HepG2 (cell line): ENCODE data around the gene RAB6A. TPM values are rescaled to one million over a fixed set of nuclear protein-coding genes. Genes with fewer than 3 reads are reported as not detected.

ENCODE experiments used
- ATAC-seq: fragments of 200-7000 bp; cut with Tn5 transposase; 3 replicates; pipeline ENCODE4 v1.9.1; 2020; ENCODE audit warnings: mild to moderate bottlenecking, moderate library complexity
- BruUV-seq: library from RNA; stranded (reverse); fragments of 400-500 nt; replicated peaks from 2 replicates; lab custom pipeline; 2021; lab: Mats Ljungman, UMichigan
- CTCF ChIA-PET: fragments of 300-600 bp; formaldehyde crosslinking; extraction: SDS; loops from one replicate; lab custom pipeline; 2021; ENCODE audit warnings: low total read pairs, inconsistent platforms, low intra/inter-chr PET ratio; lab: Yijun Ruan, JAX
- POLR2A ChIA-PET: fragments of 350-600 bp; sonication (Branson Sonifier 250); formaldehyde crosslinking; loops from one replicate; lab custom pipeline; 2020; ENCODE audit warnings: antibody characterized with exemption, inconsistent platforms; lab: Yijun Ruan, JAX
- DNase-seq: peaks from one replicate; pipeline ENCODE4 v3.0.0-alpha.2; 2015; ENCODE audit warnings: low spot score
- FAIRE-seq: peaks from 3 replicates; lab custom pipeline; 2011; peaks lifted over from hg19 to GRCh38; lab: Jason Lieb, UNC
- H2AFZ ChIP-seq: one replicate; pipeline ENCODE4 v1.6.1; 2011; ENCODE audit warnings: low read length, inconsistent platforms
- H3K27ac ChIP-seq: fragments of 300-600 bp; 3 replicates; pipeline ENCODE4 v1.8.0; 2011; ENCODE audit warnings: mixed run types, mild to moderate bottlenecking, mixed read lengths, low read length, inconsistent platforms; ENCODE audit not compliant: insufficient read depth; ENCODE audit errors: extremely low read length
- H3K27me3 ChIP-seq, 2 experiments: fragments of 200-600 bp in 1 of 2; 2 replicates in 1 of 2; 3 replicates in 1 of 2; pipeline versions ENCODE4 v1.6.0 to v1.8.0; 2011; ENCODE audit warnings: low read length in 2 of 2, mild to moderate bottlenecking in 2 of 2, moderate library complexity in 2 of 2, inconsistent platforms in 1 of 2; ENCODE audit not compliant: insufficient read depth in 2 of 2, control insufficient read depth in 1 of 2
- H3K36me3 ChIP-seq, 2 experiments: fragments of 200-600 bp in 1 of 2; replicated peaks in 1 of 2; 2 replicates in 1 of 2; 3 replicates in 1 of 2; pipeline versions ENCODE4 v1.5.1 to v1.8.0; 2011; ENCODE audit warnings: low read length in 2 of 2, inconsistent platforms in 1 of 2; ENCODE audit not compliant: insufficient read depth in 2 of 2, control insufficient read depth in 1 of 2
- H3K4me1 ChIP-seq: 2 replicates; pipeline ENCODE4 v1.5.1; 2012; ENCODE audit warnings: low read length, inconsistent platforms; ENCODE audit not compliant: insufficient read depth
- H3K4me2 ChIP-seq: 2 replicates; pipeline ENCODE4 v1.6.0; 2011; ENCODE audit warnings: low read depth, low read length, inconsistent platforms
- H3K4me3 ChIP-seq, 3 experiments: fragments of 200-600 bp in 1 of 3; sonication (generic), shearing (Covaris generic) in 1 of 3; replicated peaks in 1 of 3; 2 replicates each; pipeline ENCODE4 v1.5.1; 2011 to 2016; ENCODE audit warnings: low read length in 3 of 3, inconsistent platforms in 2 of 3, low read depth in 2 of 3, mild to moderate bottlenecking in 2 of 3, control low read depth in 1 of 3, mixed read lengths in 1 of 3; ENCODE audit not compliant: insufficient read depth in 1 of 3
- H3K79me2 ChIP-seq: one replicate; pipeline ENCODE4 v1.6.1; 2011; ENCODE audit warnings: low read length, inconsistent platforms; ENCODE audit not compliant: insufficient read depth
- H3K9ac ChIP-seq: 2 replicates; pipeline ENCODE4 v1.6.0; 2011; ENCODE audit warnings: mild to moderate bottlenecking, low read depth, low read length, inconsistent platforms; ENCODE audit not compliant: insufficient read depth
- H3K9me3 ChIP-seq: 2 replicates; pipeline ENCODE4 v1.5.1; 2012; ENCODE audit warnings: mild to moderate bottlenecking, low read length
- H4K20me1 ChIP-seq: 2 replicates; pipeline ENCODE4 v1.6.0; 2011; ENCODE audit warnings: inconsistent platforms, mild to moderate bottlenecking, low read length, moderate library complexity; ENCODE audit not compliant: insufficient read depth
- ATF3 ChIP-seq: sonication (generic); formaldehyde crosslinking; IDR thresholded peaks from 2 replicates; pipeline ENCODE4 v1.4.0; 2020; ENCODE audit warnings: missing genetic modification reagents
- GATAD2A ChIP-seq: IDR thresholded peaks from 2 replicates; pipeline ENCODE4 v1.6.1; 2016
- KMT2B ChIP-seq: IDR thresholded peaks from 2 replicates; pipeline ENCODE4 v1.6.1; 2016; ENCODE audit warnings: missing genetic modification reagents, missing compliant biosample characterization
- MEF2D ChIP-seq: sonication (generic); formaldehyde crosslinking; IDR thresholded peaks from 2 replicates; pipeline ENCODE4 v1.5.1; 2020; ENCODE audit warnings: mild to moderate bottlenecking, missing genetic modification reagents
- SALL1 ChIP-seq: sonication (generic); formaldehyde crosslinking; IDR thresholded peaks from 2 replicates; pipeline ENCODE4 v1.8.0; 2022; ENCODE audit warnings: mild to moderate bottlenecking, missing genetic modification reagents
- SOX5 ChIP-seq: IDR thresholded peaks from 2 replicates; pipeline ENCODE4 v1.6.1; 2016; ENCODE audit warnings: borderline replicate concordance
- ZBTB33 ChIP-seq: sonication (generic); formaldehyde crosslinking; IDR thresholded peaks from 2 replicates; pipeline ENCODE4 v1.4.0; 2020; ENCODE audit warnings: missing genetic modification reagents
- ZBTB39 ChIP-seq: sonication (generic); formaldehyde crosslinking; IDR thresholded peaks from 2 replicates; pipeline ENCODE4 v1.5.0; 2020; ENCODE audit warnings: missing genetic modification reagents
- ZFP82 ChIP-seq: sonication (generic); formaldehyde crosslinking; IDR thresholded peaks from 2 replicates; pipeline ENCODE4 v1.5.1; 2020; ENCODE audit warnings: mild to moderate bottlenecking, missing genetic modification reagents, borderline replicate concordance
- ZFX ChIP-seq: sonication (generic); formaldehyde crosslinking; IDR thresholded peaks from 2 replicates; pipeline ENCODE4 v1.4.0; 2020; ENCODE audit warnings: mild to moderate bottlenecking, low read depth, missing genetic modification reagents, moderate library complexity
- ZNF17 ChIP-seq: sonication (generic); formaldehyde crosslinking; IDR thresholded peaks from 2 replicates; pipeline ENCODE4 v1.5.0; 2020; ENCODE audit warnings: mild to moderate bottlenecking, missing genetic modification reagents
- ZNF292 ChIP-seq: sonication (generic); formaldehyde crosslinking; IDR thresholded peaks from 2 replicates; pipeline ENCODE4 v1.8.1; 2022; ENCODE audit warnings: mild to moderate bottlenecking, low read depth, missing genetic modification reagents, borderline replicate concordance
- ZNF362 ChIP-seq: sonication (generic); formaldehyde crosslinking; IDR thresholded peaks from 2 replicates; pipeline ENCODE4 v1.4.0; 2020; ENCODE audit warnings: missing genetic modification reagents, mild to moderate bottlenecking, borderline replicate concordance
- ZNF629 ChIP-seq: sonication (generic); formaldehyde crosslinking; conservative IDR thresholded peaks from 2 replicates; pipeline ENCODE4 v1.5.0; 2020; ENCODE audit warnings: missing genetic modification reagents
- ZNF770 ChIP-seq: sonication (generic); formaldehyde crosslinking; IDR thresholded peaks from 2 replicates; pipeline ENCODE4 v1.5.0; 2020; ENCODE audit warnings: mild to moderate bottlenecking, missing genetic modification reagents
- WGBS: methylation state at CpG from one replicate; pipeline ENCODE4 v1.1.6; 2017; ENCODE audit warnings: low lambda C conversion rate; 5-methylcytosine and 5-hydroxymethylcytosine counted together
- in situ Hi-C: cut with HindIII; loops from 2 replicates; pipeline ENCODE4 v1.10.0; 2017; ENCODE audit warnings: low pct_unique_long_range_greater_than_20kb; ENCODE audit not compliant: extremely low pct_ligation_motif_present
- intact Hi-C: fragments of 100-400 bp; cut with micrococcal nuclease; formaldehyde crosslinking; loops from one replicate; pipeline ENCODE4 v1.10.0; 2022; ENCODE audit not compliant: unreplicated experiment
- polyA plus RNA-seq, 8 experiments: library from polyadenylated mRNA; depleted of rRNA in 3 of 8; stranded (reverse) in 7 of 8; unstranded in 1 of 8; fragments of >200 nt; fragmentation: Illumina TruSeq in 4 of 8; extraction: Trizol in 4 of 8; gene quantifications; 2 replicates each; pipeline versions ENCODE4 v1.2.1 to v1.2.3, GENCODE V29; 2011 to 2016; ENCODE audit warnings: low read depth in 4 of 8, missing spikeins in 1 of 8, mixed read lengths in 1 of 8; ENCODE audit not compliant: insufficient read depth in 1 of 8
- total RNA-seq, 5 experiments: library from RNA; depleted of rRNA; stranded (reverse); fragments of >200 nt; fragmentation: Illumina TruSeq; extraction: Trizol; gene quantifications; 2 replicates each; pipeline ENCODE4 v1.2.3, GENCODE V29; 2016; ENCODE audit warnings: low read depth in 1 of 5

Gene RAB6A
- total and polyA plus RNA-seq, 2 of the 13 experiments (the other 11 are each of a cell fraction or from before 2014, with no cell fraction given), result 74.3 to 121 TPM

GRCh38 chr11:73750228-73750627, 10.6 kb downstream of the RAB6A start:
- Histone ChIP-seq H3K4me1 (peaks cover 95% of the 10 kb centered on the region), H2AFZ (no peak overlapping the region), H3K4me2 (no peak overlapping the region; the same call in 1 of the 2 replicates), H4K20me1 (peaks cover 22% of the 10 kb centered on the region), H3K4me3 (no peak overlapping the region), H3K27me3 (no peaks in the 10 kb centered on the region), H3K36me3 (peaks cover 0 to 6% of the 10 kb centered on the region in 2 experiments; a peak in 2 of 5 replicates), H3K9me3 (no peaks in the 10 kb centered on the region), H3K79me2 (peaks cover 97% of the 10 kb centered on the region), H3K27ac (peak overlapping the region; percentile 81), H3K9ac (peak overlapping the region; percentile 36; the same call in 1 of the 2 replicates)
- ChIA-PET CTCF (no interaction called here), POLR2A (interaction anchor here (1.1 to 2.9 kb wide), 3 partner anchors 10 to 30 kb away, joined by 3 to 16 read pairs (median 10); partner anchors contain the start of gene RAB6A)
- peak; percentile 42 for DNase-seq
- 38% methylated on average over 5 of the region's 5 CpGs for WGBS
- no peak for ATAC-seq
- peak; percentile 43 for FAIRE-seq
- no TSS peak for BruUV-seq
- in situ Hi-C loops, result no loop called here
- intact Hi-C loops, result no loop called here
- TF ChIP-seq GATAD2A (CRISPR knock-in tag) (peak; percentile 10; the same call in 1 of the 2 replicates), ZFP82 (CRISPR knock-in tag) (no peak), ZNF292 (peak; percentile 32; the same call in 1 of the 2 replicates), MEF2D (CRISPR knock-in tag) (0 out of 2 replicates have a peak, but pooled peaks have one; percentile 25), ZNF770 (CRISPR knock-in tag) (peak; percentile 80), KMT2B (CRISPR knock-in tag) (peak; percentile 32; the same call in 1 of the 2 replicates), ATF3 (CRISPR knock-in tag) (0 out of 2 replicates have a peak, but pooled peaks have one; percentile 24), ZNF362 (CRISPR knock-in tag) (peak; percentile 58; the same call in 1 of the 2 replicates), ZNF17 (CRISPR knock-in tag) (no peak), ZBTB39 (CRISPR knock-in tag) (no peak), SOX5 (CRISPR knock-in tag) (0 out of 2 replicates have a peak, but pooled peaks have one; percentile 20), ZNF629 (CRISPR knock-in tag) (peak; percentile 95), SALL1 (CRISPR knock-in tag) (no peak; the same call in 1 of the 2 replicates), ZFX (CRISPR knock-in tag) (0 out of 2 replicates have a peak, but pooled peaks have one; percentile 18), ZBTB33 (CRISPR knock-in tag) (0 out of 2 replicates have a peak, but pooled peaks have one; percentile 55)
